Measurements from ENCODE around the gene PGS1.

DNA sequence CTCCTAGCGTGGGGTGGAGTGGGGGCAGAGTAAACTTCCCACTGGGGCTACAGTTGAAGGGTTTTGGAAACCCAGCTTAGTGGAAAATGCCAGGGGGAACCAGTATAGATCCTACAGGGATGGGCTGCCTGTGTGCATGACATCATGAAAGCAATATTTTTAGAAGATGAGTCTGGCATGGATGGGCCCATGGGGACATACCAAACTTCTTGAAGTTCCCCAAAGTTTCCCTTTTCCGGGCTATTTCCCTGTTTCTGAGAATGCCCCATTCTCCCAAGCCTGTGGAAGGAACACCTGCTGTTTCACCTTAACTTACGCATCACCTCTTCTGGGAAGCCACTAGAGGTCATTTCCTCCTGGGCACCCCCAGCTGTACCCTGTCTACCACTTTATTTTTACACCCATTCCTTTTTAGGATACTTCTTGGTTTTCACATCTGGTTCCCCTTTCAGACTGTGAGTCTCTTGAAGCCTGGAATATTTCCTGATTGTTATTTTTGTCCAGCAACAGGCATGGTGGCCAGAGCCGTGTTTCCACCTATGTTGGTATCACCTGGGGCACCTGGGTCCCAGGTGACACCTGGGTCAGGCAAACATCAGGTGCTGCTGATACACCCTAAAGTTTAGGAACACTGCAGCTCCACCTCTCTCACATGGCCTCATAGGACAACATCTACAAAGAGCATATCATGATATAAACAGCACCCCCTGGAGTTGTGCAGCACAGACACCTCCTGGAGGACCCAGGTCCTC, 28.4 kb upstream of the PGS1 start:
- TF ChIP-seq RXRA (IDR thresholded peaks at IDR 0.05; ENCODE audit: insufficient read depth, low read depth, low read length) (no peak), NRF1 (IDR thresholded peaks at IDR 0.05; ENCODE audit: low read depth, low read length) (no peak), MAFK (IDR thresholded peaks at IDR 0.05; ENCODE audit: low read depth, low read length) (no peak), TBP (IDR thresholded peaks at IDR 0.05; ENCODE audit: low read depth, low read length) (no peak), BRCA1 (IDR thresholded peaks at IDR 0.05; ENCODE audit: low read depth, low read length) (no peak), HDAC6 (IDR thresholded peaks at IDR 0.05; ENCODE audit: low read depth, low read length) (no peak), EGR1 (IDR thresholded peaks at IDR 0.05; ENCODE audit: borderline replicate concordance, low read depth, low read length) (no peak), SP2 (IDR thresholded peaks at IDR 0.05; ENCODE audit: low read length) (no peak), RFX5 (IDR thresholded peaks at IDR 0.05; ENCODE audit: borderline replicate concordance, low read depth, low read length) (no peak)
- TF ChIP-seq, protein P1, sequence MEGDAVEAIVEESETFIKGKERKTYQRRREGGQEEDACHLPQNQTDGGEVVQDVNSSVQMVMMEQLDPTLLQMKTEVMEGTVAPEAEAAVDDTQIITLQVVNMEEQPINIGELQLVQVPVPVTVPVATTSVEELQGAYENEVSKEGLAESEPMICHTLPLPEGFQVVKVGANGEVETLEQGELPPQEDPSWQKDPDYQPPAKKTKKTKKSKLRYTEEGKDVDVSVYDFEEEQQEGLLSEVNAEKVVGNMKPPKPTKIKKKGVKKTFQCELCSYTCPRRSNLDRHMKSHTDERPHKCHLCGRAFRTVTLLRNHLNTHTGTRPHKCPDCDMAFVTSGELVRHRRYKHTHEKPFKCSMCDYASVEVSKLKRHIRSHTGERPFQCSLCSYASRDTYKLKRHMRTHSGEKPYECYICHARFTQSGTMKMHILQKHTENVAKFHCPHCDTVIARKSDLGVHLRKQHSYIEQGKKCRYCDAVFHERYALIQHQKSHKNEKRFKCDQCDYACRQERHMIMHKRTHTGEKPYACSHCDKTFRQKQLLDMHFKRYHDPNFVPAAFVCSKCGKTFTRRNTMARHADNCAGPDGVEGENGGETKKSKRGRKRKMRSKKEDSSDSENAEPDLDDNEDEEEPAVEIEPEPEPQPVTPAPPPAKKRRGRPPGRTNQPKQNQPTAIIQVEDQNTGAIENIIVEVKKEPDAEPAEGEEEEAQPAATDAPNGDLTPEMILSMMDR (IDR thresholded peaks at IDR 0.05; ENCODE audit: control extremely low read depth in 1 of 3, insufficient read depth in 1 of 3, low read depth in 1 of 3, low read length in 3 of 3): no peak
- TF ChIP-seq, protein P2, sequence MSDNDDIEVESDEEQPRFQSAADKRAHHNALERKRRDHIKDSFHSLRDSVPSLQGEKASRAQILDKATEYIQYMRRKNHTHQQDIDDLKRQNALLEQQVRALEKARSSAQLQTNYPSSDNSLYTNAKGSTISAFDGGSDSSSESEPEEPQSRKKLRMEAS (IDR thresholded peaks at IDR 0.05): no peak
